T-helper 22 cell (primary cell): ENCODE data around the gene DYNC1LI2.
A peak's percentile ranks its signal among the peaks of the same experiment; 100 is the strongest.
"Not testable (repeated sequence)": the region's sequence is repeated elsewhere in the genome, so short reads cannot be mapped to it uniquely, and the experiment has no call there.

ENCODE experiments used
- DNase-seq: peaks from one replicate; pipeline ENCODE4 v3.0.0-alpha.2; 2020; ENCODE audit warnings: low read depth

DYNC1LI2 gene

GRCh38 chr16:66751303-66751991 lies at the start of gene DYNC1LI2:
Gene DYNC1LI2 (minus strand): TSS chr16:66751609. CDS start chr16:66751591, 18 bp downstream.
- DNase-seq, result peak; percentile 65

GRCh38 chr16:66800856-66801255 lies 49.4 kb upstream of the DYNC1LI2 start:
- DNase-seq, result no peak

GRCh38 chr16:66798161-66798560 lies 46.8 kb upstream of the DYNC1LI2 start:
- no peak for DNase-seq

DNA sequence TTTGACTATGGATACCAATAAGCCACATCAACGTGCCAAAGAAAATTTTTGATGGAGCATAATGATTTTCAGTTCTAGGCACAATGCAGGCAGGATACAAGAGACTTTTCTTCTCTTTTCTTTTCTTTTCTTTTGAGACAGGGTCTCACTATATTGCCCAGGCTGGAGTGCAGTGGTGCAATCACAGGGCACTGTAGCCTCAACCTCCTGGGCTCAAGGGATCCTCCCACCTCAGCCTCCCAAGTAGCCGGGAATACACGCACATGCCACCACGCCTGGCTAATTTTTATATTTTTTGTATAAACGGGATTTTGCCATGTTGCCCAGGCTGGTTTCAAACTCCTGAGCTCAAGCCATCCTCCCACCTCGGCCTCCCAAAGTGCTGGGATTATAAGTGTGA lies 42.6 kb upstream of the DYNC1LI2 start:
- not testable (repeated sequence) for DNase-seq

- no peak for DNase-seq
Measured at GRCh38 chr16:66790130-66790733, 38.8 kb upstream of the DYNC1LI2 start.

GRCh38 chr16:66787427-66787826 lies 36.0 kb upstream of the DYNC1LI2 start:
- no peak for DNase-seq

GRCh38 chr16:66786551-66786950 lies 35.1 kb upstream of the DYNC1LI2 start:
- DNase-seq, result no peak

- no peak for DNase-seq
Measured at GRCh38 chr16:66776457-66776856, 25.0 kb upstream of the DYNC1LI2 start.

GRCh38 chr16:66774981-66775380 lies 23.6 kb upstream of the DYNC1LI2 start:
- no peak for DNase-seq

DNA sequence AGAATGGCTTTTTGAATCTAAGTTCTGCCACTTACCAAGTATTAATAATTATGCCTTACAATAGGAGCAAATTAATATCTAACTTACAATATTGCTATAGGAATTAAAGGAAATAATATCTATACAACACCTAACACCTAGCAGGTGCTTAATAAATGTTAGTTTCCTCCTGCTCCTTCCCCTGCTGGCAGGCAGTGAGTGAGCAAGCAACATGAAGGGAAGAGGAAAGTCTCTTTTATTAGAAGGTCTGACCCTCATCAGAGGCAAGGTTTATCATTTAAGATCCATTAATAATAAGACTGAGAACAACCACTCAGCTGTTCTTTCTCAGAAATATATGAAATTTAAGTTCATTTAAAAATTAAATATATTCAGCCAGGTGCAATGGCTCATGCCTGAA lies 6.7 kb upstream of the DYNC1LI2 start:
- DNase-seq, result no peak

DNA sequence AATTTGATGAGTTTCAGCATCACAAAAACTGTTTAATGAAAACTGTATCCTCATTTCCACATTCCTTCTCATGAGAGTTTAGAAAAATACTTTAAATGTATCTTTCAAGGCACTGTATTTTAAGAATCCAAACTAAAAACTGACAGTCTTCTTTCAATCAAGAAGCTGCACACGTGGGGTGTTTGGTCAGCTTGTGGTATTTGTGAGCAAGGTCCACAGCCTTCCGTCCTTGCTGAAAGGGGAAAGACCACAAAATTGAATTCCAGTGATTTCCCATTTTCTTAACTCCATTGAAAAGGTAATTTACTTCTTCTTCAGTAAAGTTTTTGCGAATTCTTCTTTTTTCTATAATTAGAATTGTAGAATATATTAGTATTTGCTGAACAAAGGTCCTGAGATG lies 3.4 kb upstream of the DYNC1LI2 start:
- DNase-seq, result no peak

DNA sequence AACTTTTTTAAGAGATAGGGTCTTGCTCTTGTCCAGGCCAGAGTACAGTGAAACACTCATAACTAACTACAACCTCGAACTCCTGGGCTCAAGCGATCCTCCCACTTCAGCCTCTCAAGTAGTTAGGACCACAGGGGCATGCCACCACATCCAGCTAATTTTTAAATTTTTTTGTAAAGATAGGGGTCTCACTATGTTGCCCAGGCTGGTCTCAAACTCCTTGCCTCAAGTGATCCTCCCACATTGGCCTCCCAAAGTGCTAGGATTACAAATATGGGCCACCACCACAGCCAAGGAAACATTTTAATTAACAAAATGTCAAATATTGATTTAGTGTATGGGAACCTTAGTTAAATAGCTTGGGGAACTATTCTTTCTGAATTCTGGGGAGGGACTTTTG lies 2.8 kb upstream of the DYNC1LI2 start:
- DNase-seq, result no peak

DNA sequence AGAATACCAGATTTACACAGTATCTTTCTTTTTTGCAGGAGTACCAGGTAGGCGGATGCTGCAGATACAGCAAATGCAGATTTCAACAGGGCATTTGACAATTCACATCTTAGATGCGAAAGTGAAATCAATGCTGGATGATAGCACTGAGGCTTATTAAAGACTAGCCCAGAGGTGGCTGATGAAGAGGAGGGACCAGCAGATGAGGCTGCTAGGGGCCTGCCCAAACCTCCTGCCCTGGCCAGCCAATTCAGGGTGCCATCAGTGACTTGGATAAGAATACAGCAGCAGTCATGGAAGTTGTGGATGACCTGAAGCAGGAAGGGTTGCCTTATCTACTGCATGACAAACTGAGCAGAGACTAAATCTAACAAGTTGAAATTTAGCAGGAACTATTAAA lies 1.5 kb upstream of the DYNC1LI2 start:
- no peak for DNase-seq

GRCh38 chr16:66752379-66752778 lies 970 bp upstream of the DYNC1LI2 start:
- DNase-seq, result no peak

- no peak for DNase-seq
Measured at GRCh38 chr16:66751992-66752322, 548 bp upstream of the DYNC1LI2 start.

GRCh38 chr16:66751053-66751302 lies 431 bp downstream of the DYNC1LI2 start:
- DNase-seq, result no peak

DNA sequence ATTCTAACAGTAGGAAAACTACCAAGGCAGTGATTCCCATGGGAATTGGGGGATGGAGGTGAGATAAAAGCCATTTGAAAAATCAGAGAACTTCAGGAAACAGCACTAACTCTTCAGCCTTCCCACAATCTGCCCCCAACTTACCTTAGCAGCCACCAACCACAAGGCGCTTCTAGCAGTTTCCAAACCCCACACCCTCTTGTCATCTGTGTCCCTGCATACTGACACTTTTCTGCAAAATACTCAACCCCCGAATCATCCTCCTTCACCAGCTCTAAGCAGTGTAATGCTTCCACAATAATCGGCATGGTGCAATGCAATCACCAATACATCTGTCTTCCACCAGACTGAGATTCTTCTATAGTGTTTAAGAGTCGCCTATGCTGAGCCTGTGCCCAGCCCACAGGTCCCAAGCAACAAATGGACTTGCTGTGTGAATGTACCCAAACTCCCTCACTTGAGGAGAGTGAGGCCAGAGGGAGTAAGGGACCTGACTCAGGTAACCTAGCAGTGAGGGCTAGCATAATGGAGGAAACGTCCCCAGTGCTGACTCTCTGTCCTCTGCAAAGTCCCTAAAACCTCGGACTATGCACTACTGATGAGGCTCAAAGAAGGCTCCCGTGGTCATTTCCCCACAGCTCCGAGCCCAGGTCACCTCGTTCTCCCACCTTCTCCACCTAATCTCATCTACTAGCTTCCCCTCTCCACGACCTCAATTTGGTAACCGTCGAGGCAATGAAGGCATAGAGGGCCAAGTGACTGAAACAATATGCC lies 943 bp downstream of the DYNC1LI2 start:
- no peak for DNase-seq

- no peak for DNase-seq
Measured at GRCh38 chr16:66746682-66747081, 4.7 kb downstream of the DYNC1LI2 start.

GRCh38 chr16:66746048-66746447 lies 5.4 kb downstream of the DYNC1LI2 start:
- DNase-seq, result no peak

GRCh38 chr16:66741950-66742808 lies 9.2 kb downstream of the DYNC1LI2 start:
- DNase-seq, result no peak

DNA sequence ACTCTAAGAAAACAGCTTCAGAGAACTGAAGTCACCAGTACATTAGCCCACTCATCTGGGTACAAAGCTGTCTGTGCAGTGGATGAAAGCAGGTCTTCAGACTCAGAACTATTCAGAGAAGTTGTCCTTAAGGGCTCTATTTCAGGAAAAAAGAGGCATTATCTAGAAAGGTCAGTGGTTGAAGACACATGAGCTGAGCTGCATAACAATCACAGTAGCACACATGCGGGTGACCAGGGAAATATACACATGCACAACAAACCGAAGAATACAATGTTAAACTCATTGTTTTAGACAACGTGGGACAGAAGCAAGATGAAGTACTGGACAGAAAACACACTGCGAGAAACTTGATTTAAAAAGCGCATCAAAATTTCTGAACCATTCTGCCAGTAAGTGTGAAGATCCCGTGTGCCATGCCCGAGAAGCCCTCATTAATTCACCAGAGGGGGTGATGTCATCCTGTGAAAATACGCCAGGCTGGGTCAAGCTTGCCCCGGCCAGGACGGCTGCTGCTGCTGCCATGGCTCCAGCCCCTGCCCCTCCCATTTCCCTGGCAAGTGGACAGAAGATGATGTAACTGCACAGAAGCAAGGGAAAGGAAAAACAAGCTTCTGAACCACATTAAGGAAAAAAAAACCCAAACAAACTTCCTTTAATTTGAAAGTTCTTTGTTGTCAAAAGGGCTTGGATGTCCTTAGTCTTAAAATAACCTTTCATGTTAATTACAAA lies 10.1 kb downstream of the DYNC1LI2 start:
- no peak for DNase-seq

DNA sequence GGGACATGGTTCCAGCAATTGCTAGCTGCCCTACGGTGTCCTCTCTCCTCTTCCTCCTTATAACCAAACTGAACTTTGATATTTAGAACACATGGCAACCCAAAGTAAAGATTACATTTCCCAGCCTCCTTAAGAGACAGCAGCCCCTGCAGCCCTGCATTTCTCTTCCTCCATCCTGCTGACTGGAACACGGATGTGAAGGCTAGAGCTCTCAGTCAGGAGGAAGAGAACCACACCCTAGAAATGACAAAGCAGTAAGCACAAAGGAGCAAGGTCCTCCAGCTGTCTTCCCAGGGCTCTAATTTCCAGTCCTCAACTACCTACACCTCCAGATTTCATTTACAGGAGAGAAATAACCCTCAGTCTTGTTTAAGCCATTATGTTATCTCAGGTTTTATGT lies 10.9 kb downstream of the DYNC1LI2 start:
- DNase-seq, result no peak
